Measurements from ENCODE around the gene ANKS1A.

ANKS1A gene

DNA sequence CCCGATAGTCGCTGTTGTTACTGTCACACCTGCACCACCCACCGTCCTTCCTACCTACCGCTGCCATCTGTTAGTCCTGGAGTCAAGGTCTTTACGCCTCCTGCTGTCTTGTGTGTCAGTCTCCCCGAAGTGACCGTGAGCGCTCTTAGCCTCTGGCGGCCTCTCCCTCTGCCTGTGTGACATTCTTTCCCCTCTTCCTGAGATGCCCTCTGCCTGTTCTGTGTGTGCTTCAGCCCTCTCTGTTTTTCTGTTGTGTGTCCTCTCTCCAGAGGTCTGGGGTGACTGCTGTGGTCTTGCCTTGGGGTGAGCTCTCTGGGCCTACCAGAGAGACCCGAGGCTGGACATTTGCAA lies 197.2 kb downstream of the ANKS1A start:
- TF ChIP-seq ZFX (IDR thresholded peaks at IDR 0.05), result no peak
- no peak for TF ChIP-seq CTCF (conservative IDR thresholded peaks at IDR 0.05)

DNA sequence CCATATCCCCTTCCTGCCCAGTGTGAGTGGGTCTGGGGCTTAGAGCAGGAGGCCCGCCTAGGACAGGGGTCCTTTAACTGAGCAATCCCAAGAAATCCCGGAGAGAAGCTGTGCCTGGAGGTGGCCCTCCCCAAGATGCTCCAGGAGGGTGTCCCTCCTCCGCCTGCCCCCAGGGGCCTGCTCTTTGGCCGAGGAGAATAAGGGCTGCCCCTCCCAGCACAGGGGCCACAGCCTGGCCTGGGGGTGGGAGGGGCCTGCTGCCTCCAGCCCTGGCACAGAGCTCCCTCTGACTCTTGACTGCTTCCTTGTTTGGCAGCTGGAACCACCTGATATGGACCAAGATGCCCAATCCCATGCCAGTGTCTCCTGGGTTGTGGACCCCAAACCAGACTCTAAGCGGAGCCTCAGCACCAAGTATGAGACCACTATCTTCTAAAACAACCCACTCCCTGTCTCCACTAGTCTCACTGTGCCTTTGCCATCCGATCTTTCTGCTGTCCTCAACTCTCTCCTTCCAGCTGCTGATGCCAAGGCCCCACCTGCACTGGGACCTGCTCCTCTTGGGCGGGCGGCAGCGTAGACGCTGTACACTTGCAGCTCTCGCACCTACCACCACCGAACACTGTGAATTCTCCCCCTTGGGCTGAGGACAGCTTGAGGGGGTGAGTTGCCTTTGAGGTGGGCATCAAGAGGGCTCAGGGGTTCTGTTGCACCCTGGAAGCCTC lies 197.7 kb downstream of the ANKS1A start:
- TF ChIP-seq CTCF (conservative IDR thresholded peaks at IDR 0.05) (no peak), ZFX (IDR thresholded peaks at IDR 0.05) (no peak)
- no peak overlapping the region for H3K27ac ChIP-seq

More for the DNA sequence above, 197.2 kb downstream of the ANKS1A start:
- no peak overlapping the region for H3K27ac ChIP-seq

DNA sequence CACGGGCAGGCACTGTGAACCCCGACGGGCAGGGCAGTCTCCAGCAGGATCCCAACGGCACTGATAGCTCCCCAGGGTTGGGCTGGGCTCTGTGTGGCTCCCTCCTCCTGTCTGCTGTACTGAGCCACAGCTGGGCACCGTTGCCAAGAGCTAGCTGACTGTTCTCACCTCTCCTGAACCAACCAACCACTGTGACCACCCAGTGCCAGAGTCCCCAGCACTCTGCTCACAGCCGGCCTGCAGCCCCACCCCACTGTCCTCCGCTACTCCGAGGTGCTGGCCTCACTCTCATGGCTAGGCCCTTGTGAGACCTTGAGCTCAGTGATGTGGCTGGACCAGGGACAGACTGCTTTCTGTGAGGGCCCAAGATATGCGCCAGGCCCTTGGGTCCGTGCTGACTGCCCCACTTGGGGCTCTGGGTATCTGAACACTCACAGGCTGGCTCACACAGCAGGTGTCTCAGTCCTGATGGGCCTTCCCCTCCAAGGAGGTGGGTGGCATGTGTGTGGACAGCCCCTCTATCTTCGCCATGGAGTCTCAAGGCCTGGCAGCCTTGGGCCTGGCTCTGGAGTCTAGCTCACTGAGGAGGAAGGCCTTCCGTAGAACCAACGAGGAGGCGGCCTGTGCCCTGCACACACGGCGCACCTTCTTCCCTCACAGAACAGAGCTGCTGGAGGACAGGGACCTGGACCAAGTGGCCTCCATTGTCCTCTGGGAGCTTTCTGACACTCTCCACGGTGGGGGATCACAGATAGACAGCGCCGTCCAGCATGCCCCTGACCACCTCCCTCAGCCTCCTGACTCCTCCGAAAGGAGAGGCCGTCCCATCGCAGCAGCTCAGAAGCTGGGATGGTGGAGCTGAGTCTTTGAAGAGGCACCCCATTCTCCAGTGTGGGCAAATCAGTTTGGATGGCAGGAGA lies 198.6 kb downstream of the ANKS1A start:
- no peak overlapping the region for H3K27ac ChIP-seq
- no peak for TF ChIP-seq ZFX (IDR thresholded peaks at IDR 0.05)
- TF ChIP-seq CTCF (conservative IDR thresholded peaks at IDR 0.05), result no peak

DNA sequence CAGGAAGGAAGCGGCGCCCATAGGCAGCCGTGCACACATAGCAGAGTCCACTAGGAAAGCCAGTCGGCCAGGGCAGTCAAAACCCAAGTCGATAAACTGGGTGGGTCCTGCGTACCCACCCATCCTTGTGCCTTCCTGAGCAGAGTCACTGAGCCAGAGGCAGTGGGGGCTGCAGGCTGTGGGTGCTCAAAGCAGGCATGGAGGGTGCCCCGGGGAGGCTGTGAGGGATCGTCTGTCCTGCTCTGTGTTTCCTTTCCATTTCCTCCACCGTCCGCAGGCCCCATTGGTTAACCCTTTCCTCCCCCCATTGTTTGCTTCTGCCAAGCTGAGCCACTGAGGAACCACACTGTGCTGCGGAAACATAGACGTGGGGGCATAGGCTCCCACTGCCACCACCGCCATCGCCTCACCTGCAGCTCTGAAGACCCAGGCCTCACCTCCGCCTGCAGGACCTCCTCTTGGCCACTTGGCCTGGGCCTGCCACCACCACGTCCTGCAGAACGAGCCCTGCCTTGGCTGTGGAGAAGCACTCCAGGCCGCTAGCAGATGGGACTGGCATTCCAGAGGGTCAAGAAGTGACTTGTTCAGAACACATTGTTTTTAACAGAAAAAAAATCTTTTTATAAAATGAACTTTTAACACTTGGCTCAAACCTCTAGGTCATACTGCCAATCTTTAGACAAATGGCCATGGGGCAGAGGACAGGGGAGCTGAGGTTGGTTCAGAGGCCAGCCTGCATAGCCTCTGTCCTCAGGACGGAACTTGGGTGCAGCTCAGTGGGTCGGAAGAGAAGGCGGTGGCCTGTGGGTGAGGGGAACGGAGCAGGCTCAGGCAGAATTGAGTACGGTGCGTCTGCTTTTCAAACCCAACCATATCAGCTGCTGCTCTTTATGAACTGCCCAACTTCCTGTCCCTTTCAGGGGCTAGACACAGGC lies 199.5 kb downstream of the ANKS1A start:
- H3K27ac ChIP-seq, result no peak overlapping the region
- TF ChIP-seq CTCF (conservative IDR thresholded peaks at IDR 0.05) (no peak), ZFX (IDR thresholded peaks at IDR 0.05) (no peak)

DNA sequence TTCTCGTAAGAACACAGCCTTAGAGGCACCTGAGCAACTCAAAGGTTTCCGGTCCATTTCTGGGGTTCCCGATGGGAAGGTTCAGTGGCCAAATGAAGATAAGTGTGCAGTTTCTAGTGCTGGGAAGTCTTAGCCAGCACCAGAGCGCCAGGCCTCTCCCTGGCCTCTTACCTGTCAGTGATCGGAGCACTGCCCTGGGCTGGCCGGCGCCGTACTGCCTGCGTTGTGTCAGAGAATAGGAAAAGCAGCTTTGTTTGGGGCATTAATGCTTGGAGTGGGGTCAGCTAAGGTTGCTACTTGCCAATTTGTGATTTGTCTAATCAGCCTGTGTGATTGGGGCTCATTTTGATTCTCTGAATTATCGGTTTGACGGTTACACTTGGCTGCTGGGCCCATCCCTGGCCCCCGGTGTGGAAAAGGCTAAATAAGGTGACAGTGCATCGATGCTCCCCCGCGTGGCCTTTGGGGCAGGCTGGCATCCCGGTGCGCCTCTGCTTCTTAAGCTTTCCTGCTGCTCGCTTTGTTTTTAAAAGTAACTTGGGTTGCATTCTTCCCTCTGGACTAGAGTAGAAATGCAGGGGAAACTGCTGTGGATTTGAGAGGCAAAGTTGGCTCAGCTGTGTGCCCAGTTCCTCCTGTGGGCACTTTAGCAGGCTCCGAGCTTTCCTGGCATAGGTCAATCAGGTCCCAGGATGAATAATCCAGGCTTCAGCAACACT lies 200.3 kb downstream of the ANKS1A start:
- no peak overlapping the region for H3K27ac ChIP-seq

More for the DNA sequence above, 200.3 kb downstream of the ANKS1A start:
- TF ChIP-seq CTCF (conservative IDR thresholded peaks at IDR 0.05) (no peak), ZFX (IDR thresholded peaks at IDR 0.05) (no peak)

Data from C4-2B (cell line).